SK-N-MC (cell line): ENCODE results near the gene MGA.

Experiments
- EZH2 ChIP-seq: fragments of 200-600 bp; sonication (generic); IDR thresholded peaks from one replicate; pipeline ENCODE4 v1.6.1; 2017; ENCODE audit warnings: antibody characterized with exemption
- FOXP2 ChIP-seq: optimal IDR thresholded peaks from 2 replicates; pipeline ENCODE3; 2011; ENCODE audit warnings: mild to moderate bottlenecking, moderate library complexity; ENCODE audit not compliant: insufficient read depth; ENCODE audit errors: extremely low read length, control extremely low read depth
- POLR2AphosphoS5 ChIP-seq: IDR thresholded peaks from 2 replicates; pipeline ENCODE4 v1.6.1; 2012; ENCODE audit warnings: mild to moderate bottlenecking, low read depth, low read length, borderline replicate concordance

DNA sequence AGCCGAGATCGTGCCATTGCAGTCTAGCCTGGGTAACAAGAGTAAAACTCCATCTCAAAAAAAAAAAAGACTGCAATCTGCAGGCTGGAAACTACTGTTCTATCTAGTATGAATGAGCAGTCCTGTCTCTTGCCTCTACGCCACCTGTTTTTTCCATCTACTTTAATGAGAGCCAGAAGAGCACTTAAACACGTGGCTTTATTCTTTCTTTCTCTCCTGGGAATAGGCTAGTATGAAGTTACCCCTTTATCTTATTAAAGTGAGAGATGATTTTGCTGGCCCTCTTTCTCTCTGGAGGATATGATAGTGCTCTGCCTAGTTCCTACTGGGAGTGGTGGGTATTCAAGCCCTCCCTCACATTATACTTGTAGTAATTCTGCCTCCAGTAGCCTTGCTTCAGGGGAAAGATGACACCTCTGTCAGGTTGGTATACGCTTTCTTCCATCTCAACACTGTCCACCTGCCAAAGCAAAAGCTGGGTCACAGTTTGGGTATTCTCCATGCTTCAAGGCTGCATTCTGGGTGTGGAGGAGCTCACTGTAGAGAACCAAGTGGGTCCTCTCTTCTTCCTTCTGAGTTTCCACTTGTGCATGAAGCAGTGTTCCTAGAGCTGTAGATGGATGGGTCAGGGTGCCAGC, 131.9 kb downstream of the MGA start:
- TF ChIP-seq POLR2AphosphoS5, result no peak
- TF ChIP-seq EZH2, result no peak
- no peak for TF ChIP-seq FOXP2
